ENCODE data around the gene RPP25L. TPM values are rescaled to one million over a fixed set of nuclear protein-coding genes. Genes with fewer than 3 reads are reported as not detected.
A peak's percentile ranks its signal among the peaks of the same experiment; 100 is the strongest.

Gene RPP25L
- total and polyA plus RNA-seq, 2 experiments from 2014 or later = 16.4 to 25.1 TPM

DNA sequence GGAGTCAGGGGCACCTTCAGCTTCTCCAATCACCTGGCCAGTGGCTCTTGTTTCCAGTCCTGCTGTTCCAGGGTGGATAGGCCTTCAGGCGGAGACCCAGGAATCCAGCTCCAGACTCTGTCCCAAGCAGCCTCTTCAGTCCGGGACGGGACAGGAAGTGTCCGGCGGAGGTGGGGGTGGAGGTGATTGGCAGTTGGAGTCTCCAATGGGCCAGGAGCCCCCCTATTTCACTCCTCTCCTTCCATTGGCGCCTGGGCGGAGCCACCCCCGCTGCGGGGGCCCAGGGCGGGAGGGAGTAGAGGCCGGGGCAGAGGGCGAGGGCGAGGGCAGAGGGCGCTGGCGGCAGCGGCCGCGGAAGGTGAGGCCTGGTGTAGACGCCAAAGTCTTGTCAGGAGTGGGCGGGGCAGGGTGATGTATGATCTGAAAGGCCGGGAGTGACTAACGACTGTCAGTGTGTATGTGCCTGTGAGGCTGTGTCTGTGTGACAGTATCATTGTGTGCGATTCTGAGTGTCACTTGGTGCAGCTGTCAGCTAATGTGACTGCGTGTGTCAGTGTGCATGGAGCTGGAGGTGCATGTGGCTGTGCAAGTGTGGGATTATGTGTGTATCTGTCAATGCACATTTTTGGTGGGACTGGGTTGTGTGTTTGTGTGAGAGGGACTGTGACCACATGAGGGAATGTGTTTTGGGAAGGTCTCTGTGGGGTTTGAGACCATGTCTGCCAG, 40.1 kb upstream of the RPP25L start, which contains the start of gene IL11RA:
IL11RA (plus strand) TSS at position 310 of the 726 bp plus-strand sequence. CDS start 3,033 bp downstream, outside the sequence.
- H3K4me2 ChIP-seq = peak within 1 kb of the TSS; percentile 81
- H3K27me3 Mint-ChIP-seq (ENCODE audit: insufficient read depth, low read depth, poor library complexity) = peaks cover 19% of the 10 kb centered on the region
- H3K27ac ChIP-seq (ENCODE audit: low read depth) = no peak within 1 kb of the TSS
- TF ChIP-seq, protein P1, sequence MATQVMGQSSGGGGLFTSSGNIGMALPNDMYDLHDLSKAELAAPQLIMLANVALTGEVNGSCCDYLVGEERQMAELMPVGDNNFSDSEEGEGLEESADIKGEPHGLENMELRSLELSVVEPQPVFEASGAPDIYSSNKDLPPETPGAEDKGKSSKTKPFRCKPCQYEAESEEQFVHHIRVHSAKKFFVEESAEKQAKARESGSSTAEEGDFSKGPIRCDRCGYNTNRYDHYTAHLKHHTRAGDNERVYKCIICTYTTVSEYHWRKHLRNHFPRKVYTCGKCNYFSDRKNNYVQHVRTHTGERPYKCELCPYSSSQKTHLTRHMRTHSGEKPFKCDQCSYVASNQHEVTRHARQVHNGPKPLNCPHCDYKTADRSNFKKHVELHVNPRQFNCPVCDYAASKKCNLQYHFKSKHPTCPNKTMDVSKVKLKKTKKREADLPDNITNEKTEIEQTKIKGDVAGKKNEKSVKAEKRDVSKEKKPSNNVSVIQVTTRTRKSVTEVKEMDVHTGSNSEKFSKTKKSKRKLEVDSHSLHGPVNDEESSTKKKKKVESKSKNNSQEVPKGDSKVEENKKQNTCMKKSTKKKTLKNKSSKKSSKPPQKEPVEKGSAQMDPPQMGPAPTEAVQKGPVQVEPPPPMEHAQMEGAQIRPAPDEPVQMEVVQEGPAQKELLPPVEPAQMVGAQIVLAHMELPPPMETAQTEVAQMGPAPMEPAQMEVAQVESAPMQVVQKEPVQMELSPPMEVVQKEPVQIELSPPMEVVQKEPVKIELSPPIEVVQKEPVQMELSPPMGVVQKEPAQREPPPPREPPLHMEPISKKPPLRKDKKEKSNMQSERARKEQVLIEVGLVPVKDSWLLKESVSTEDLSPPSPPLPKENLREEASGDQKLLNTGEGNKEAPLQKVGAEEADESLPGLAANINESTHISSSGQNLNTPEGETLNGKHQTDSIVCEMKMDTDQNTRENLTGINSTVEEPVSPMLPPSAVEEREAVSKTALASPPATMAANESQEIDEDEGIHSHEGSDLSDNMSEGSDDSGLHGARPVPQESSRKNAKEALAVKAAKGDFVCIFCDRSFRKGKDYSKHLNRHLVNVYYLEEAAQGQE (IDR thresholded peaks at IDR 0.05; ENCODE audit: unreplicated experiment) = no peak
- no peak for TF ChIP-seq NANOG (IDR thresholded peaks at IDR 0.05; ENCODE audit: borderline replicate concordance)
- no peak for TF ChIP-seq ZNF114 (CRISPR knock-in tag; IDR thresholded peaks at IDR 0.05)
- no peak for TF ChIP-seq JUNB (IDR thresholded peaks at IDR 0.05; ENCODE audit: unreplicated experiment)
- TF ChIP-seq, protein P2, sequence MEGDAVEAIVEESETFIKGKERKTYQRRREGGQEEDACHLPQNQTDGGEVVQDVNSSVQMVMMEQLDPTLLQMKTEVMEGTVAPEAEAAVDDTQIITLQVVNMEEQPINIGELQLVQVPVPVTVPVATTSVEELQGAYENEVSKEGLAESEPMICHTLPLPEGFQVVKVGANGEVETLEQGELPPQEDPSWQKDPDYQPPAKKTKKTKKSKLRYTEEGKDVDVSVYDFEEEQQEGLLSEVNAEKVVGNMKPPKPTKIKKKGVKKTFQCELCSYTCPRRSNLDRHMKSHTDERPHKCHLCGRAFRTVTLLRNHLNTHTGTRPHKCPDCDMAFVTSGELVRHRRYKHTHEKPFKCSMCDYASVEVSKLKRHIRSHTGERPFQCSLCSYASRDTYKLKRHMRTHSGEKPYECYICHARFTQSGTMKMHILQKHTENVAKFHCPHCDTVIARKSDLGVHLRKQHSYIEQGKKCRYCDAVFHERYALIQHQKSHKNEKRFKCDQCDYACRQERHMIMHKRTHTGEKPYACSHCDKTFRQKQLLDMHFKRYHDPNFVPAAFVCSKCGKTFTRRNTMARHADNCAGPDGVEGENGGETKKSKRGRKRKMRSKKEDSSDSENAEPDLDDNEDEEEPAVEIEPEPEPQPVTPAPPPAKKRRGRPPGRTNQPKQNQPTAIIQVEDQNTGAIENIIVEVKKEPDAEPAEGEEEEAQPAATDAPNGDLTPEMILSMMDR (conservative IDR thresholded peaks at IDR 0.05; ENCODE audit: low read depth in 2 of 2) = peak; percentile 17 to 35; a peak in 2 of 4 replicates
- no peak for TF ChIP-seq STAT1 (IDR thresholded peaks at IDR 0.05; ENCODE audit: unreplicated experiment)
- TF ChIP-seq, protein P3, sequence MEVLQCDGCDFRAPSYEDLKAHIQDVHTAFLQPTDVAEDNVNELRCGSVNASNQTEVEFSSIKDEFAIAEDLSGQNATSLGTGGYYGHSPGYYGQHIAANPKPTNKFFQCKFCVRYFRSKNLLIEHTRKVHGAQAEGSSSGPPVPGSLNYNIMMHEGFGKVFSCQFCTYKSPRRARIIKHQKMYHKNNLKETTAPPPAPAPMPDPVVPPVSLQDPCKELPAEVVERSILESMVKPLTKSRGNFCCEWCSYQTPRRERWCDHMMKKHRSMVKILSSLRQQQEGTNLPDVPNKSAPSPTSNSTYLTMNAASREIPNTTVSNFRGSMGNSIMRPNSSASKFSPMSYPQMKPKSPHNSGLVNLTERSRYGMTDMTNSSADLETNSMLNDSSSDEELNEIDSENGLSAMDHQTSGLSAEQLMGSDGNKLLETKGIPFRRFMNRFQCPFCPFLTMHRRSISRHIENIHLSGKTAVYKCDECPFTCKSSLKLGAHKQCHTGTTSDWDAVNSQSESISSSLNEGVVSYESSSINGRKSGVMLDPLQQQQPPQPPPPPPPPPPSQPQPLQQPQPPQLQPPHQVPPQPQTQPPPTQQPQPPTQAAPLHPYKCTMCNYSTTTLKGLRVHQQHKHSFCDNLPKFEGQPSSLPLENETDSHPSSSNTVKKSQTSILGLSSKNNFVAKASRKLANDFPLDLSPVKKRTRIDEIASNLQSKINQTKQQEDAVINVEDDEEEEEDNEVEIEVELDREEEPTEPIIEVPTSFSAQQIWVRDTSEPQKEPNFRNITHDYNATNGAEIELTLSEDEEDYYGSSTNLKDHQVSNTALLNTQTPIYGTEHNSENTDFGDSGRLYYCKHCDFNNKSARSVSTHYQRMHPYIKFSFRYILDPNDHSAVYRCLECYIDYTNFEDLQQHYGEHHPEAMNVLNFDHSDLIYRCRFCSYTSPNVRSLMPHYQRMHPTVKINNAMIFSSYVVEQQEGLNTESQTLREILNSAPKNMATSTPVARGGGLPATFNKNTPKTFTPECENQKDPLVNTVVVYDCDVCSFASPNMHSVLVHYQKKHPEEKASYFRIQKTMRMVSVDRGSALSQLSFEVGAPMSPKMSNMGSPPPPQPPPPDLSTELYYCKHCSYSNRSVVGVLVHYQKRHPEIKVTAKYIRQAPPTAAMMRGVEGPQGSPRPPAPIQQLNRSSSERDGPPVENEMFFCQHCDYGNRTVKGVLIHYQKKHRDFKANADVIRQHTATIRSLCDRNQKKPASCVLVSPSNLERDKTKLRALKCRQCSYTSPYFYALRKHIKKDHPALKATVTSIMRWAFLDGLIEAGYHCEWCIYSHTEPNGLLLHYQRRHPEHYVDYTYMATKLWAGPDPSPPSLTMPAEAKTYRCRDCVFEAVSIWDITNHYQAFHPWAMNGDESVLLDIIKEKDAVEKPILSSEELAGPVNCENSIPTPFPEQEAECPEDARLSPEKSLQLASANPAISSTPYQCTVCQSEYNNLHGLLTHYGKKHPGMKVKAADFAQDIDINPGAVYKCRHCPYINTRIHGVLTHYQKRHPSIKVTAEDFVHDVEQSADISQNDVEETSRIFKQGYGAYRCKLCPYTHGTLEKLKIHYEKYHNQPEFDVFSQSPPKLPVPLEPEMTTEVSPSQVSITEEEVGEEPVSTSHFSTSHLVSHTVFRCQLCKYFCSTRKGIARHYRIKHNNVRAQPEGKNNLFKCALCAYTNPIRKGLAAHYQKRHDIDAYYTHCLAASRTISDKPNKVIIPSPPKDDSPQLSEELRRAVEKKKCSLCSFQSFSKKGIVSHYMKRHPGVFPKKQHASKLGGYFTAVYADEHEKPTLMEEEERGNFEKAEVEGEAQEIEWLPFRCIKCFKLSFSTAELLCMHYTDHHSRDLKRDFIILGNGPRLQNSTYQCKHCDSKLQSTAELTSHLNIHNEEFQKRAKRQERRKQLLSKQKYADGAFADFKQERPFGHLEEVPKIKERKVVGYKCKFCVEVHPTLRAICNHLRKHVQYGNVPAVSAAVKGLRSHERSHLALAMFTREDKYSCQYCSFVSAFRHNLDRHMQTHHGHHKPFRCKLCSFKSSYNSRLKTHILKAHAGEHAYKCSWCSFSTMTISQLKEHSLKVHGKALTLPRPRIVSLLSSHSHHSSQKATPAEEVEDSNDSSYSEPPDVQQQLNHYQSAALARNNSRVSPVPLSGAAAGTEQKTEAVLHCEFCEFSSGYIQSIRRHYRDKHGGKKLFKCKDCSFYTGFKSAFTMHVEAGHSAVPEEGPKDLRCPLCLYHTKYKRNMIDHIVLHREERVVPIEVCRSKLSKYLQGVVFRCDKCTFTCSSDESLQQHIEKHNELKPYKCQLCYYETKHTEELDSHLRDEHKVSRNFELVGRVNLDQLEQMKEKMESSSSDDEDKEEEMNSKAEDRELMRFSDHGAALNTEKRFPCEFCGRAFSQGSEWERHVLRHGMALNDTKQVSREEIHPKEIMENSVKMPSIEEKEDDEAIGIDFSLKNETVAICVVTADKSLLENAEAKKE (CRISPR knock-in tag; IDR thresholded peaks at IDR 0.05) = no peak
- peak; percentile 17; the same call in 1 of the 2 replicates for TF ChIP-seq CREB1 (CRISPR knock-in tag; IDR thresholded peaks at IDR 0.05; ENCODE audit: low read depth)
- no peak for TF ChIP-seq ZNF331 (CRISPR knock-in tag; IDR thresholded peaks at IDR 0.05; ENCODE audit: low read depth)
- TF ChIP-seq EZH2 (IDR thresholded peaks at IDR 0.05; ENCODE audit: low read depth, unreplicated experiment) = no peak
- TF ChIP-seq EZH2phosphoT487 (IDR thresholded peaks at IDR 0.05; ENCODE audit: unreplicated experiment) = no peak
- TF ChIP-seq, protein P4, sequence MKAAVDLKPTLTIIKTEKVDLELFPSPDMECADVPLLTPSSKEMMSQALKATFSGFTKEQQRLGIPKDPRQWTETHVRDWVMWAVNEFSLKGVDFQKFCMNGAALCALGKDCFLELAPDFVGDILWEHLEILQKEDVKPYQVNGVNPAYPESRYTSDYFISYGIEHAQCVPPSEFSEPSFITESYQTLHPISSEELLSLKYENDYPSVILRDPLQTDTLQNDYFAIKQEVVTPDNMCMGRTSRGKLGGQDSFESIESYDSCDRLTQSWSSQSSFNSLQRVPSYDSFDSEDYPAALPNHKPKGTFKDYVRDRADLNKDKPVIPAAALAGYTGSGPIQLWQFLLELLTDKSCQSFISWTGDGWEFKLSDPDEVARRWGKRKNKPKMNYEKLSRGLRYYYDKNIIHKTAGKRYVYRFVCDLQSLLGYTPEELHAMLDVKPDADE (IDR thresholded peaks at IDR 0.05) = no peak; the same call in 1 of the 2 replicates
- TF ChIP-seq POLR2AphosphoS5 (IDR thresholded peaks at IDR 0.05; ENCODE audit: low read depth) = peak; percentile 73
- H3F3A ChIP-seq (replicated peaks; ENCODE audit: low read depth) = 0 out of 2 replicates have a peak, but pooled peaks cover 8% of the 10 kb centered on the region
- no peaks in the 10 kb centered on the region; the same call in 2 of the 3 replicates for H3K9me3 Mint-ChIP-seq
- peaks cover 25% of the 10 kb centered on the region for H3K4me1 ChIP-seq (ENCODE audit: insufficient read depth)
- H3K4me1 Mint-ChIP-seq = peaks cover 46% of the 10 kb centered on the region
- H3K4me3 Mint-ChIP-seq = peak within 1 kb of the TSS; percentile 80
- H2AFZ ChIP-seq = peak within 1 kb of the TSS; percentile 56; the same call in 1 of the 2 replicates
- peaks cover 26% of the 10 kb centered on the region for H3K36me3 Mint-ChIP-seq (ENCODE audit: low read depth)
- ATAC-seq (peak; percentile 87), DNase-seq (ENCODE audit: low spot score) (peak; percentile 96)
- H3K27ac Mint-ChIP-seq = peak within 1 kb of the TSS; percentile 91
- H3K79me2 ChIP-seq (replicated peaks; ENCODE audit: insufficient read depth) = peaks cover 6% of the 10 kb centered on the region
- peak within 1 kb of the TSS; percentile 53 for H3K4me3 ChIP-seq
- no peaks in the 10 kb centered on the region for H3K27me3 ChIP-seq (ENCODE audit: insufficient read depth)
- H4K20me1 ChIP-seq (replicated peaks; ENCODE audit: insufficient read depth) = no peaks in the 10 kb centered on the region; the same call in none of the 2 replicates
- H3K36me3 ChIP-seq (ENCODE audit: insufficient read depth) = peaks cover 3% of the 10 kb centered on the region; the same call in 1 of the 2 replicates
- no peaks in the 10 kb centered on the region for H3K9me2 ChIP-seq (ENCODE audit: insufficient read depth)
